ENCODE data around the gene KRT222. TPM values are rescaled to one million over a fixed set of nuclear protein-coding genes. Genes with fewer than 3 reads are reported as not detected.

KRT222 gene
- total and polyA plus RNA-seq, 2 of the 13 experiments (the other 11 are each of a cell fraction or from before 2014, with no cell fraction given): not detected

GRCh38 chr17:40647624-40648383, 17.2 kb downstream of the KRT222 start, which contains the start of gene SMARCE1 (continued):
- no peak for TF ChIP-seq CERS6 (CRISPR knock-in tag; IDR thresholded peaks at IDR 0.05)
- TF ChIP-seq AGO1 (IDR thresholded peaks at IDR 0.05; ENCODE audit: low read depth, low read length, poor library complexity, severe bottlenecking): no peak
- peak; percentile 74 for TF ChIP-seq ZNF430 (CRISPR knock-in tag; IDR thresholded peaks at IDR 0.05)
- 0 out of 2 replicates have a peak, but pooled peaks have one; percentile 38 for TF ChIP-seq SIX4 (CRISPR knock-in tag; IDR thresholded peaks at IDR 0.05)
- TF ChIP-seq CENPBD1 (CRISPR knock-in tag; IDR thresholded peaks at IDR 0.05; ENCODE audit: borderline replicate concordance, low read depth): peak; percentile 38; the same call in 1 of the 2 replicates
- peak; percentile 55; the same call in 1 of the 2 replicates for TF ChIP-seq MTERF4 (CRISPR knock-in tag; IDR thresholded peaks at IDR 0.05)
- TF ChIP-seq GPN1 (CRISPR knock-in tag; IDR thresholded peaks at IDR 0.05; ENCODE audit: borderline replicate concordance): no peak; the same call in none of the 2 replicates
- TF ChIP-seq ESRRA (CRISPR knock-in tag; IDR thresholded peaks at IDR 0.05; ENCODE audit: low read depth): no peak
- peak; percentile 89; the same call in 1 of the 2 replicates for TF ChIP-seq DMAP1 (CRISPR knock-in tag; IDR thresholded peaks at IDR 0.05)
- TF ChIP-seq HOXD1 (CRISPR knock-in tag; IDR thresholded peaks at IDR 0.05): peak; percentile 53
- TF ChIP-seq RNF219 (CRISPR knock-in tag; IDR thresholded peaks at IDR 0.05): 0 out of 2 replicates have a peak, but pooled peaks have one; percentile 54
- TF ChIP-seq REL (CRISPR knock-in tag; conservative IDR thresholded peaks at IDR 0.05): peak; percentile 68; the same call in 1 of the 2 replicates
- 0 out of 2 replicates have a peak, but pooled peaks have one; percentile 58 for TF ChIP-seq STAT5B (CRISPR knock-in tag; IDR thresholded peaks at IDR 0.05)
- peak; percentile 24 for TF ChIP-seq HMG20B (CRISPR knock-in tag; conservative IDR thresholded peaks at IDR 0.05)
- no peak for TF ChIP-seq ZNF101 (CRISPR knock-in tag; IDR thresholded peaks at IDR 0.05; ENCODE audit: borderline replicate concordance, low read depth)
- peak; percentile 17; the same call in 1 of the 2 replicates for TF ChIP-seq TGIF2 (CRISPR knock-in tag; IDR thresholded peaks at IDR 0.05)
- no peak for TF ChIP-seq SRSF9 (IDR thresholded peaks at IDR 0.05; ENCODE audit: borderline replicate concordance, insufficient read depth, low read depth, low read length, poor library complexity, severe bottlenecking)
- TF ChIP-seq NFE2L2 (IDR thresholded peaks at IDR 0.05; ENCODE audit: low read length): no peak
- 0 out of 2 replicates have a peak, but pooled peaks have one; percentile 63 for TF ChIP-seq ZNF576 (CRISPR knock-in tag; IDR thresholded peaks at IDR 0.05)
- 0 out of 2 replicates have a peak, but pooled peaks have one; percentile 14 for TF ChIP-seq MIXL1 (CRISPR knock-in tag; IDR thresholded peaks at IDR 0.05)
- peak; percentile 84 for TF ChIP-seq KAT8 (CRISPR knock-in tag; IDR thresholded peaks at IDR 0.05)
- TF ChIP-seq NCOA2 (CRISPR knock-in tag; IDR thresholded peaks at IDR 0.05): peak; percentile 23; the same call in 1 of the 2 replicates
- no peak for TF ChIP-seq ATF7 (IDR thresholded peaks at IDR 0.05)
- peak; percentile 66; the same call in 1 of the 2 replicates for TF ChIP-seq ATF7 (CRISPR knock-in tag; IDR thresholded peaks at IDR 0.05)

Data from HepG2 (cell line).